Endothelial cell of umbilical vein (primary cell): Measurements from ENCODE around the gene ADAM33. TPM values are rescaled to one million over a fixed set of nuclear protein-coding genes. Genes with fewer than 3 reads are reported as not detected.

Source experiments
- BruUV-seq: library from RNA; stranded (reverse); fragments of 400-500 nt; replicated peaks from 2 replicates; lab custom pipeline; 2021; lab: Mats Ljungman, UMichigan
- CTCF ChIA-PET: fragments of 300-600, 350-600 bp; sonication (Branson Sonifier 250); formaldehyde crosslinking; loops from one replicate; lab custom pipeline; 2021; ENCODE audit warnings: antibody characterized with exemption, inconsistent platforms; lab: Charles Lee
- POLR2A ChIA-PET: fragments of 300-600, 350-600 bp; sonication (Branson Sonifier 250); formaldehyde crosslinking; loops from one replicate; lab custom pipeline; 2021; ENCODE audit warnings: antibody characterized with exemption, inconsistent platforms; lab: Charles Lee
- DNase-seq: peaks from one replicate; pipeline ENCODE4 v3.0.0-alpha.2; 2011; ENCODE audit warnings: low read depth, low spot score
- FAIRE-seq: peaks from 2 replicates; lab custom pipeline; 2011; peaks lifted over from hg19 to GRCh38; lab: Jason Lieb, UNC
- H2AFZ ChIP-seq: 2 replicates; pipeline ENCODE4 v1.6.0; 2012; ENCODE audit warnings: low read depth, low read length, control low read depth, inconsistent platforms
- H3K27ac ChIP-seq: 2 replicates; pipeline ENCODE4 v1.5.1; 2011; ENCODE audit warnings: low read depth, mild to moderate bottlenecking, control low read depth, low read length, moderate library complexity; ENCODE audit not compliant: insufficient read depth
- H3K27me3 ChIP-seq, 2 experiments: 2 replicates each; pipeline versions ENCODE4 v1.6.0 to v1.6.1; 2011; ENCODE audit warnings: low read length in 2 of 2, mixed read lengths in 1 of 2; ENCODE audit not compliant: control insufficient read depth in 2 of 2, insufficient read depth in 2 of 2
- H3K36me3 ChIP-seq, 2 experiments: 2 replicates in 1 of 2; 3 replicates in 1 of 2; pipeline ENCODE4 v1.5.1; 2011; ENCODE audit warnings: low read length in 2 of 2, mild to moderate bottlenecking in 1 of 2, moderate library complexity in 1 of 2; ENCODE audit not compliant: control insufficient read depth in 2 of 2, insufficient read depth in 2 of 2; ENCODE audit errors: extremely low read depth in 1 of 2
- H3K4me1 ChIP-seq: 3 replicates; pipeline ENCODE4 v1.5.1; 2011; ENCODE audit warnings: mild to moderate bottlenecking, low read length; ENCODE audit not compliant: control insufficient read depth, insufficient read depth; ENCODE audit errors: extremely low read depth
- H3K4me2 ChIP-seq: 2 replicates; pipeline ENCODE4 v1.6.1; 2011; ENCODE audit warnings: low read length, control low read depth, mixed read lengths; ENCODE audit not compliant: insufficient read depth
- H3K4me3 ChIP-seq, 3 experiments: fragments of 200-600 bp in 1 of 3; sonication (generic), shearing (Covaris generic) in 1 of 3; replicated peaks in 1 of 3; 2 replicates each; pipeline ENCODE4 v1.5.1; 2011 to 2016; ENCODE audit warnings: control low read depth in 3 of 3, low read length in 3 of 3, mild to moderate bottlenecking in 2 of 3, inconsistent platforms in 1 of 3, low read depth in 1 of 3, moderate library complexity in 1 of 3; ENCODE audit not compliant: insufficient read depth in 1 of 3
- H3K79me2 ChIP-seq: 2 replicates; pipeline ENCODE4 v1.6.0; 2012; ENCODE audit warnings: low read length, inconsistent platforms; ENCODE audit not compliant: control insufficient read depth, insufficient read depth
- H3K9ac ChIP-seq: replicated peaks from 2 replicates; pipeline ENCODE3; 2011; ENCODE audit warnings: low read length, control low read depth; ENCODE audit not compliant: insufficient read depth; ENCODE audit errors: extremely low read depth
- H3K9me1 ChIP-seq: replicated peaks from 3 replicates; pipeline ENCODE4 v1.6.0; 2011; ENCODE audit warnings: mild to moderate bottlenecking, low read length; ENCODE audit not compliant: control insufficient read depth, insufficient read depth; ENCODE audit errors: extremely low read depth
- H3K9me3 ChIP-seq: replicated peaks from 2 replicates; pipeline ENCODE4 v1.5.1; 2012; ENCODE audit warnings: low read length, inconsistent platforms; ENCODE audit not compliant: control insufficient read depth, insufficient read depth
- H4K20me1 ChIP-seq: replicated peaks from 2 replicates; pipeline ENCODE3; 2011; ENCODE audit warnings: mild to moderate bottlenecking, low read length; ENCODE audit not compliant: control insufficient read depth, insufficient read depth; ENCODE audit errors: extremely low read depth
- EZH2 ChIP-seq: IDR thresholded peaks from 2 replicates; pipeline ENCODE4 v1.6.1; 2012; ENCODE audit warnings: borderline replicate concordance, low read depth, mild to moderate bottlenecking, moderate library complexity, low read length, inconsistent platforms; ENCODE audit not compliant: severe bottlenecking
- FOS ChIP-seq: IDR thresholded peaks from 2 replicates; pipeline ENCODE4 v1.6.1; 2011; ENCODE audit warnings: mild to moderate bottlenecking, low read length, moderate library complexity, borderline replicate concordance; ENCODE audit not compliant: insufficient read depth
- GATA2 ChIP-seq: IDR thresholded peaks from 2 replicates; pipeline ENCODE4 v1.7.0; 2011; ENCODE audit warnings: low read depth, mild to moderate bottlenecking, moderate library complexity, mixed read lengths, low read length; ENCODE audit not compliant: insufficient read length, insufficient read depth
- JUN ChIP-seq: IDR thresholded peaks from 2 replicates; pipeline ENCODE4 v1.6.1; 2011; ENCODE audit warnings: borderline replicate concordance, low read depth; ENCODE audit not compliant: insufficient read length, insufficient read depth
- MAX ChIP-seq: IDR thresholded peaks from 2 replicates; pipeline ENCODE4 v1.6.1; 2011; ENCODE audit not compliant: insufficient read depth, insufficient read length
- MYC ChIP-seq: IDR thresholded peaks from one replicate; pipeline ENCODE4 v1.6.1; 2011; ENCODE audit warnings: mild to moderate bottlenecking, low read depth, low read length
- POLR2A ChIP-seq: IDR thresholded peaks from 2 replicates; pipeline ENCODE4 v1.6.1; 2012; ENCODE audit warnings: low read depth, mild to moderate bottlenecking, control low read depth, low read length
- POLR2AphosphoS5 ChIP-seq: IDR thresholded peaks from 2 replicates; pipeline ENCODE4 v1.6.1; 2012; ENCODE audit warnings: low read depth, mild to moderate bottlenecking, control low read depth, low read length, moderate library complexity; ENCODE audit not compliant: insufficient read depth
- dilution Hi-C: fragments of 300-500 bp; cut with MboI; formaldehyde crosslinking; loops from one replicate; pipeline ENCODE4 v1.15.0; 2019; ENCODE audit warnings: low sequenced_read_pairs; ENCODE audit not compliant: extremely low pct_ligation_motif_present
- intact Hi-C: fragments of 100-400 bp; cut with micrococcal nuclease; formaldehyde crosslinking; loops from one replicate; pipeline ENCODE4 v1.10.0; 2022
- polyA plus RNA-seq, 4 experiments: library from polyadenylated mRNA; depleted of rRNA in 3 of 4; stranded (reverse) in 3 of 4; unstranded in 1 of 4; fragments of >200 nt; gene quantifications; 2 replicates each; pipeline versions ENCODE4 v1.2.1 to v1.2.3, GENCODE V29; 2011 to 2012; ENCODE audit warnings: missing spikeins in 1 of 4
- total RNA-seq: library from RNA; stranded (reverse); gene quantifications from 2 replicates; pipeline ENCODE4 v1.2.3, GENCODE V29; 2021
- TF ChIP-seq, protein P1 (sequence below), 2 donors: IDR thresholded peaks; 1 replicate in 1 of 2; 2 replicates in 1 of 2; pipeline ENCODE4 v1.5.1; 2011; ENCODE audit warnings: low read length in 2 of 2, mild to moderate bottlenecking in 2 of 2, moderate library complexity in 2 of 2, control low read depth in 1 of 2, inconsistent platforms in 1 of 2, low read depth in 1 of 2; ENCODE audit not compliant: insufficient read depth in 1 of 2; ENCODE audit errors: extremely low read depth in 1 of 2

The ADAM33 gene
- total and polyA plus RNA-seq, 2 donors (not counting 3 experiments of a cell fraction or from before 2014, with no cell fraction given) = 0.06 to 0.18 TPM

DNA sequence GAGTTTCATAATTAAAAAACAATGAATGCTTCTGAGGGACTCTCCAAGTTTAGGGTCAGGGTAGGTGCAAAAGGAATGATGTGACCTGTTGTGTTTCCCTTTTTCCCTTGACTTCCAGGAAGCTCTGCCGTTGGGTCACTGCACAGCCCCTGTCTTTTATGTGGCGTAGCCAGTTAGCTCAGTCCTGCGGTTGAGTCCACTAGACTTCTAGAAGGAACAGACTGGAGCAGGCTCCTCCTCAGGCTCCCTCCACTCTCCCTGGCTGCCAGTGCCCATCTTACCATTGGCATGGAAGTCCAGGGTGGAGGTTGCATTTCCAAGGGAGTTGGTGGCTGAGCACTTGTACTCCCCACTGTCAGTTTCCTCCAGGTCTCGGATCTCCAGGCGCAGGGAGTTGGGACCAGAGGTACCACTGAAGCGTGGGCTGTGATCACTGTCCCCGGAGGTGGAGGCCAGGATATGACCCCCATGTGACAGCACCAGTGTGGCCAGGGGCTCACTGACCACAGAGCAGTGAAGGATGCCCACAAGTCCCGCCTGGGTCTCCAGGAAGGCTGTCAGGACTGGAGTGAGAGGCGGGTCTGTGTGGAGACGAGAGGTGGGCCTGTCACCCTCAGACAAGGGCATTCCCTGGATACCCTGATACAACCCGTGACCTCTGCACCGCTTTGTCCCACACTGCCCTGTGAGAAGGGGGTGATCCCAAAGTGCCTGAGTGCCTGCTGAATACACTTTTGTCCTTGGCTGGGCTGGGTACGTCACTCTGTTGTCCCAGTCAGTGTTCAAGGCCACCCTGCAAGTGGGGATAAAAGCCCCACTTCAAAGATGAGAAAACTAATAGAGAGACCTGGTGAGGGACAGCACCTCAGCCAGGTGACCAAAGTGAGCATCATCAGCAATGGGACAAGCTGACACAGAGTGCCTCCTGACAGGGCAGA lies 19.5 kb upstream of the ADAM33 start:
- TF ChIP-seq GATA2 (no peak), MYC (no peak), POLR2AphosphoS5 (no peak), FOS (no peak), POLR2A (no peak), MAX (no peak), EZH2 (no peak), JUN (no peak)
- TF ChIP-seq, protein P1, sequence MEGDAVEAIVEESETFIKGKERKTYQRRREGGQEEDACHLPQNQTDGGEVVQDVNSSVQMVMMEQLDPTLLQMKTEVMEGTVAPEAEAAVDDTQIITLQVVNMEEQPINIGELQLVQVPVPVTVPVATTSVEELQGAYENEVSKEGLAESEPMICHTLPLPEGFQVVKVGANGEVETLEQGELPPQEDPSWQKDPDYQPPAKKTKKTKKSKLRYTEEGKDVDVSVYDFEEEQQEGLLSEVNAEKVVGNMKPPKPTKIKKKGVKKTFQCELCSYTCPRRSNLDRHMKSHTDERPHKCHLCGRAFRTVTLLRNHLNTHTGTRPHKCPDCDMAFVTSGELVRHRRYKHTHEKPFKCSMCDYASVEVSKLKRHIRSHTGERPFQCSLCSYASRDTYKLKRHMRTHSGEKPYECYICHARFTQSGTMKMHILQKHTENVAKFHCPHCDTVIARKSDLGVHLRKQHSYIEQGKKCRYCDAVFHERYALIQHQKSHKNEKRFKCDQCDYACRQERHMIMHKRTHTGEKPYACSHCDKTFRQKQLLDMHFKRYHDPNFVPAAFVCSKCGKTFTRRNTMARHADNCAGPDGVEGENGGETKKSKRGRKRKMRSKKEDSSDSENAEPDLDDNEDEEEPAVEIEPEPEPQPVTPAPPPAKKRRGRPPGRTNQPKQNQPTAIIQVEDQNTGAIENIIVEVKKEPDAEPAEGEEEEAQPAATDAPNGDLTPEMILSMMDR (IDR thresholded peaks at IDR 0.05; ENCODE audit: extremely low read depth in 1 of 2, insufficient read depth in 1 of 2, low read depth in 1 of 2, low read length in 2 of 2) = no peak
- H4K20me1 ChIP-seq = no peaks in the 10 kb centered on the region
- no peaks in the 10 kb centered on the region for H3K4me1 ChIP-seq
- H3K4me2 ChIP-seq = no peak overlapping the region
- no peak for DNase-seq
- no peaks in the 10 kb centered on the region for H3K79me2 ChIP-seq
- BruUV-seq = no TSS peak
- H3K9me1 ChIP-seq = no peaks in the 10 kb centered on the region
- no peaks in the 10 kb centered on the region for H3K9me3 ChIP-seq
- CTCF ChIA-PET = interaction anchor here (1.2 to 12.6 kb wide), 3 partner anchors 8 to 25 kb away, joined by 5 to 112 read pairs (median 22); no protein-coding TSS in a partner anchor
- H3K36me3 ChIP-seq = no peaks in the 10 kb centered on the region
- H3K9ac ChIP-seq = no peak overlapping the region
- H3K27me3 ChIP-seq = no peaks in the 10 kb centered on the region
- no peak for FAIRE-seq
- H3K4me3 ChIP-seq = no peak overlapping the region
- dilution Hi-C loops (no loop called here), intact Hi-C loops (no loop called here)
- no peak overlapping the region for H2AFZ ChIP-seq
- no peak overlapping the region for H3K27ac ChIP-seq
- POLR2A ChIA-PET = no interaction called here
